ENCODE data around the gene PDS5B. TPM values are rescaled to one million over a fixed set of nuclear protein-coding genes. Genes with fewer than 3 reads are reported as not detected.

PDS5B gene
- total RNA-seq, 4 donors from 2014 or later, result 48.8 to 77.1 (median 52.7) TPM

GRCh38 chr13:32629866-32630265 is 43.6 kb downstream of the PDS5B start:
- WGBS, 2 donors, result 91 to 94% methylated on average over 1 of the region's 1 CpG
- Histone ChIP-seq H3K9me3 (no peaks in the 10 kb centered on the region), H3K4me1 (peaks cover 0 to 60% (median 15%) of the 10 kb centered on the region in 4 donors), H3K36me3 (no peaks in the 10 kb centered on the region), H3K27ac (no peak overlapping the region), H3K27me3 (no peaks in the 10 kb centered on the region), H3K4me3 (no peak overlapping the region)
- no peak for DNase-seq (ENCODE audit: low spot score in 2 of 2)
- TF ChIP-seq CTCF (IDR thresholded peaks at IDR 0.05), result no peak
- no peak for TF ChIP-seq POLR2A (IDR thresholded peaks at IDR 0.05)
- no peak for TF ChIP-seq EP300 (IDR thresholded peaks at IDR 0.05)

- no peak for DNase-seq (ENCODE audit: low spot score in 2 of 2)
- Histone ChIP-seq H3K9me3 (no peaks in the 10 kb centered on the region), H3K4me1 (peaks cover 0 to 36% (median 2%) of the 10 kb centered on the region in 4 donors), H3K4me3 (no peak overlapping the region), H3K36me3 (no peaks in the 10 kb centered on the region), H3K27ac (no peak overlapping the region), H3K27me3 (no peaks in the 10 kb centered on the region)
- WGBS, 2 donors, result 90 to 94% methylated on average over 3 of the region's 3 CpGs
- TF ChIP-seq EP300 (IDR thresholded peaks at IDR 0.05) (no peak), CTCF (IDR thresholded peaks at IDR 0.05) (no peak), POLR2A (IDR thresholded peaks at IDR 0.05) (no peak)
These were observed 46.2 kb downstream of the PDS5B start for GRCh38 chr13:32632343-32632909.

GRCh38 chr13:32636711-32637110 is 50.5 kb downstream of the PDS5B start:
- Histone ChIP-seq H3K27ac (no peak overlapping the region), H3K9me3 (no peaks in the 10 kb centered on the region), H3K4me1 (peaks cover 0 to 48% (median 5%) of the 10 kb centered on the region in 4 donors), H3K4me3 (no peak overlapping the region), H3K36me3 (no peaks in the 10 kb centered on the region), H3K27me3 (no peaks in the 10 kb centered on the region)
- DNase-seq (ENCODE audit: low spot score in 2 of 2), result no peak
- TF ChIP-seq CTCF (IDR thresholded peaks at IDR 0.05) (no peak), EP300 (IDR thresholded peaks at IDR 0.05) (no peak), POLR2A (IDR thresholded peaks at IDR 0.05) (no peak)
- WGBS, 2 donors, result 89 to 92% methylated on average over 1 of the region's 1 CpG

DNA sequence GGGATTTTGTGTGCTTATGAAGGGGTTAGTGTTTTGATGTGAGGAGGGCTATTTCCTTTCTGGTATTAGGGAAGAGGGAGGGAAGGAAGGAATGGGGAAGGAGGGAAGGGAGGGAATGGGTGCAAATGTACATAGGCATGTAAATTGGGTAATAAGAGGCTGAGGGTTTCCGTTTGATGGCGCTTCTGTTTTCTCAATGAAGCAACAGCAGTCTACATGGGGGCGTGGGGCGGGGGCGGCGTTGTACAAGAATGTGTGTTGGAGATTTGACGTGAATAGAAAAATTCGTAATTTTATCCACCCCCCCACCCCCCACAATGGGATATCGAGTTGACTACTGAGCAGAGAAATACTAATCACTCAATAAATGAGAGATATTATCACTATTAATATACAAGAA is 52.5 kb downstream of the PDS5B start:
- TF ChIP-seq POLR2A (IDR thresholded peaks at IDR 0.05), result no peak
- no peak for TF ChIP-seq CTCF (IDR thresholded peaks at IDR 0.05)
- TF ChIP-seq EP300 (IDR thresholded peaks at IDR 0.05), result no peak
- no peak for DNase-seq (ENCODE audit: low spot score in 2 of 2)
- H3K9me3 ChIP-seq, result no peaks in the 10 kb centered on the region
- H3K27ac ChIP-seq, result no peak overlapping the region
- peaks cover 0 to 51% (median 14%) of the 10 kb centered on the region in 4 donors for H3K4me1 ChIP-seq
- no peaks in the 10 kb centered on the region for H3K27me3 ChIP-seq
- H3K36me3 ChIP-seq, result no peaks in the 10 kb centered on the region
- H3K4me3 ChIP-seq, result no peak overlapping the region
- WGBS, 2 donors, result 63 to 64% methylated on average over 9 of the region's 9 CpGs

- WGBS, 2 donors, result 31% methylated on average over 4 of the region's 4 CpGs
- no peak overlapping the region for H3K27ac ChIP-seq
- H3K9me3 ChIP-seq, result no peaks in the 10 kb centered on the region
- peak; percentile 50 to 70 for DNase-seq (ENCODE audit: low spot score in 2 of 2)
- H3K36me3 ChIP-seq, result no peaks in the 10 kb centered on the region
- H3K4me3 ChIP-seq, result no peak overlapping the region
- H3K27me3 ChIP-seq, result no peaks in the 10 kb centered on the region
- TF ChIP-seq EP300 (IDR thresholded peaks at IDR 0.05) (no peak), CTCF (IDR thresholded peaks at IDR 0.05) (peak; percentile 71 to 77 (median 75)), POLR2A (IDR thresholded peaks at IDR 0.05) (no peak)
- H3K4me1 ChIP-seq, result peaks cover 0 to 50% (median 14%) of the 10 kb centered on the region in 4 donors
These were observed 53.4 kb downstream of the PDS5B start for GRCh38 chr13:32639502-32640105.

Data from tibial nerve (tissue), 4 donors.